Heart left ventricle (tissue), 13 donors: Measurements from ENCODE around the gene ACSL1.

Experiments
- POLR2A ChIP-seq, 2 donors: fragments of 450-650 bp; IDR thresholded peaks; one replicate each; pipeline ENCODE4 v1.6.1; 2017; ENCODE audit warnings: antibody characterized with exemption in 2 of 2, mild to moderate bottlenecking in 2 of 2, moderate library complexity in 2 of 2
- TF ChIP-seq, protein P1 (sequence below), 12 donors: fragments of 200-600 bp; sonication (generic) in 4 of 12; IDR thresholded peaks; one replicate each; pipeline versions ENCODE4 v1.5.0 to v1.8.0; 2018 to 2022; ENCODE audit warnings: antibody characterized with exemption in 12 of 12, mild to moderate bottlenecking in 5 of 12
- donor health status: ischemic (EF 13 %, LVEDD 7.1; RV severe dilation, severe dysfunction).
- donor health status: DM: no; HTN: yes; CAD: no.
- donor health status: DM: no; HTN: no; CAD: no.
- donor health status: ischemic (EF 25% LVEDD 6.9; RV normal size, moderate dysfunction).
- donor health status: ischemic (EF 25% LVEDD 5.7; RV mildly dilated, moderate dysfunction).
- donor health status: ischemic (EF 35%, LVEDD 5.7; RV mildly dilated, moderate dysfunction).
- donor health status: nonischemic (EF 11% LVEDD 7.7; RV severe dilation, severe dysfunction).
- donor health status: DM: yes; HTN: yes; CAD: no.
- donor health status: PGD.
- donor health status: ischemic (EF 29% LVEDD 5.4; RV normal size, mild dysfunction).
- donor health status: nonischemic (EF 23%, LVEDD 6.1; RV moderate dilation, normal function).

DNA sequence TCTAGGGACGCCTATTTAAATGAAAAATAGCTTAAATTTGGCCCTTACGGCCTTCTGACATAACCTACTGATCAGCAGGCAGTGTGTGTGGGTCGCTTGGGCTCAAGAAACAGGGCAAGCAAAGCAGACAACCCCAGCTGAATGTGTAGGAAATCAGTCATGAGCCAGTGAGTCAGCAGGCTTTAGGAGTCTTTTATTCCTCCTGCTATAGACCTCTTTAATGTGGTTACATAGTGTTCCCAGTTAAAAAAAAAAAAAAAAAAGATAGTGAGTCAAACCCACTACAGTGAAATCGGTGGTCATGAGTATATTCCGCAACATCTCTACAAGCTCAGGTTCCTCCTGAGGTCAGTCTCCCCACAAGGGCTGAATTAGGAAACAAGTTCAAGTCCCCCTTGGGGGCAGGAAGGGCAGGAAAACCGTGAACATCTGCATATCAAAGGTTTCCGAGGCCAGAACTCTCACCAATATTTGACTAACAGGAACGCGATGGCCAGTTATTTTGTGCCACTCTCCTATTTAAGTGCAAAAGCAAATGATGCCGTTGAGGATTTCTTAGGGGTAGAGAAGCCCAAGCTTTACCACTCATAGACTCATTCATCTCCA lies 32.7 kb downstream of the ACSL1 start:
- TF ChIP-seq, protein P1, sequence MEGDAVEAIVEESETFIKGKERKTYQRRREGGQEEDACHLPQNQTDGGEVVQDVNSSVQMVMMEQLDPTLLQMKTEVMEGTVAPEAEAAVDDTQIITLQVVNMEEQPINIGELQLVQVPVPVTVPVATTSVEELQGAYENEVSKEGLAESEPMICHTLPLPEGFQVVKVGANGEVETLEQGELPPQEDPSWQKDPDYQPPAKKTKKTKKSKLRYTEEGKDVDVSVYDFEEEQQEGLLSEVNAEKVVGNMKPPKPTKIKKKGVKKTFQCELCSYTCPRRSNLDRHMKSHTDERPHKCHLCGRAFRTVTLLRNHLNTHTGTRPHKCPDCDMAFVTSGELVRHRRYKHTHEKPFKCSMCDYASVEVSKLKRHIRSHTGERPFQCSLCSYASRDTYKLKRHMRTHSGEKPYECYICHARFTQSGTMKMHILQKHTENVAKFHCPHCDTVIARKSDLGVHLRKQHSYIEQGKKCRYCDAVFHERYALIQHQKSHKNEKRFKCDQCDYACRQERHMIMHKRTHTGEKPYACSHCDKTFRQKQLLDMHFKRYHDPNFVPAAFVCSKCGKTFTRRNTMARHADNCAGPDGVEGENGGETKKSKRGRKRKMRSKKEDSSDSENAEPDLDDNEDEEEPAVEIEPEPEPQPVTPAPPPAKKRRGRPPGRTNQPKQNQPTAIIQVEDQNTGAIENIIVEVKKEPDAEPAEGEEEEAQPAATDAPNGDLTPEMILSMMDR (IDR thresholded peaks at IDR 0.05): no peak
- no peak for TF ChIP-seq POLR2A (IDR thresholded peaks at IDR 0.05)
